Uterine smooth muscle cell (primary cell): ENCODE measurements around the gene CD27. TPM values are rescaled to one million over a fixed set of nuclear protein-coding genes. Genes with fewer than 3 reads are reported as not detected.

Experiments used
- total RNA-seq: library from RNA; depleted of rRNA; stranded (reverse); fragments of >200 nt; gene quantifications from 2 replicates; pipeline ENCODE4 v1.2.3, GENCODE V29; 2014

The CD27 gene
- 0.12 TPM in 1 of 2 replicates, not detected in the other for total RNA-seq

GRCh38 chr12:6444704-6445688, at the start of gene CD27:
Gene CD27, plus strand, starts transcription at chr12:6444955. Its CDS starts 141 bp downstream, at chr12:6445096.

GRCh38 chr12:6451348-6452244, 6.8 kb downstream of the CD27 start, which contains the start of gene TAPBPL:
Gene TAPBPL, plus strand, starts transcription at chr12:6452042. Its CDS starts 207 bp downstream, at chr12:6452249.

GRCh38 chr12:6470375-6471163, 25.8 kb downstream of the CD27 start, which contains the start of gene VAMP1:
Gene VAMP1, minus strand, starts transcription at chr12:6470677. Its CDS starts 146 bp downstream, at chr12:6470531.

GRCh38 chr12:6492838-6493496, 48.2 kb downstream of the CD27 start, which contains the start of gene MRPL51:
Gene MRPL51, minus strand, starts transcription at chr12:6493262. Its CDS starts 126 bp downstream, at chr12:6493136.

GRCh38 chr12:6493497-6494257, 48.9 kb downstream of the CD27 start, which contains the start of gene NCAPD2:
Gene NCAPD2, plus strand, starts transcription at chr12:6494102. Its CDS starts 997 bp downstream, at chr12:6495099.

Other genes with a start within 250 kb of the CD27 start
- 424 and 616 TPM in 2 replicates for gene CD9, start 244.6 kb upstream of the CD27 start, total RNA-seq
- gene PLEKHG6, start 134.3 kb upstream of the CD27 start, total RNA-seq: not detected in 2 replicates
- 67.9 and 88.1 TPM in 2 replicates for gene TNFRSF1A, start 102.9 kb upstream of the CD27 start, total RNA-seq
- gene SCNN1A, start 69.4 kb upstream of the CD27 start, total RNA-seq: under 0.01 TPM in 1 of 2 replicates, not detected in the other
- 31.2 and 56.7 TPM in 2 replicates for gene LTBR, start 60.8 kb upstream of the CD27 start, total RNA-seq
- 7.1 and 12.1 TPM in 2 replicates for gene TAPBPL, start 7.1 kb downstream of the CD27 start, total RNA-seq
- gene VAMP1, start 25.7 kb downstream of the CD27 start, total RNA-seq: 3.3 and 7.4 TPM in 2 replicates
- gene MRPL51, start 48.3 kb downstream of the CD27 start, total RNA-seq: 87.9 and 108 TPM in 2 replicates
- gene NCAPD2, start 49.1 kb downstream of the CD27 start, total RNA-seq: 59.0 and 113 TPM in 2 replicates
- gene GAPDH, start 89.6 kb downstream of the CD27 start, total RNA-seq: 5,674 and 7,219 TPM in 2 replicates
- 15.0 and 15.1 TPM in 2 replicates for gene IFFO1, start 111.1 kb downstream of the CD27 start, total RNA-seq
- gene NOP2, start 123.3 kb downstream of the CD27 start, total RNA-seq: 25.4 and 29.9 TPM in 2 replicates
- gene CHD4, start 162.4 kb downstream of the CD27 start, total RNA-seq: 259 and 264 TPM in 2 replicates
- 0.12 TPM in 1 of 2 replicates, not detected in the other for gene LPAR5, start 191.0 kb downstream of the CD27 start, total RNA-seq
- 0.22 and 0.25 TPM in 2 replicates for gene ACRBP, start 202.5 kb downstream of the CD27 start, total RNA-seq
- 20.8 and 30.4 TPM in 2 replicates for gene ING4, start 218.2 kb downstream of the CD27 start, total RNA-seq
- 10.1 and 10.3 TPM in 2 replicates for gene ZNF384, start 244.4 kb downstream of the CD27 start, total RNA-seq